Skeletal muscle cell (primary cell): ENCODE measurements around the gene TNFRSF13B.
"Not testable (repeated sequence)": the region's sequence is repeated elsewhere in the genome, so short reads cannot be mapped to it uniquely, and the experiment has no call there.

ENCODE experiments used
- DNase-seq: peaks from one replicate; pipeline ENCODE4 v3.0.0-alpha.2; 2010; ENCODE audit warnings: low read depth
- H3K4me3 ChIP-seq: 2 replicates; pipeline ENCODE4 v1.5.1; 2011; ENCODE audit warnings: low read depth, mild to moderate bottlenecking, control low read depth, low read length, moderate library complexity

The TNFRSF13B gene

DNA sequence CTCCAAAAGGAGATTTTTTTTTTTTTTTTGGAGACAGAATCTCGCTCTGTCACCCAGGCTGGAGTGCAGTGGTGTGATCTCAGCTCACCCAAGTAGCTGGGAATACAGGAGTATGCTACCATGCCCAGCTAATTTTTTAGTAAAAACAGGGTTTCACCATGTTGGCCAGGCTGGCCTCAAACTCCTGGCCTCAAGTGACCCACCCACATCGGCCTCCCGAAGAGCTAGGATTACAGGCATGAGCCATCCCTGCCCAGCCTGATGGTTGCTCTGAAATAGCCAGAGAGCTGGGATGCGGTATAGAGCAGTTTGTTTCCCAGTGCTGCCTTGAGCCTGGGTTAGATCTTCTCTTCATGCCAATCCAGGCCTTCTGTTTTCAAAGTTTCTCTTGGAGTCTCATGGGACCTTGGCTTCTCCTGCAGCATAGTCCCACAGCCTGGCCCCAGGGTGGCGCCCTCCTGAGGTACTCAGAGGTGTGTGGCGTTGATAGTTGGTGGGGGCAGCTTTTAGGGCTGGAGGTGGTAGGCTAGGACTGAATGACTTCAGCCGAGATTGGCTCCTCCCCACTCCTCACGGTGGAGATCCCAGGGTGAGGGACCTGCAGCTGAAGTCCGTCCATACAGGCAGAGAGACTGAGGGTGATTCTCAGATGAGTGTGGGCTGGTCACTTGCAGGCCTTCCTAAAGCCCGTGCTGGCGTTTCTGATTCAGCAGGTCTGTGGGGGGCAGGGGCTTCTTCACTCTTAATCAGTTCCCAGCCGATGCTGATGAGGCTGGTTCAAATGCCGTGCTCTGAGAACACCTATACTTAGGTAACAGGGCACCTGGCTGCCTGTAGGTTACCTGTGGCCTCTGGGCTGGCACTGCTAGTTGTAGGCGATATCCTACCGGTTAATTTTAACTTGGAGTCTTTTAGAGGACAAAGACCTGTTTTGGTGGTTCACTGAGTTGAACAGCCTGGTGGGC lies 52.0 kb downstream of the TNFRSF13B start:
- H3K4me3 ChIP-seq = no peak overlapping the region
- no peak for DNase-seq

DNA sequence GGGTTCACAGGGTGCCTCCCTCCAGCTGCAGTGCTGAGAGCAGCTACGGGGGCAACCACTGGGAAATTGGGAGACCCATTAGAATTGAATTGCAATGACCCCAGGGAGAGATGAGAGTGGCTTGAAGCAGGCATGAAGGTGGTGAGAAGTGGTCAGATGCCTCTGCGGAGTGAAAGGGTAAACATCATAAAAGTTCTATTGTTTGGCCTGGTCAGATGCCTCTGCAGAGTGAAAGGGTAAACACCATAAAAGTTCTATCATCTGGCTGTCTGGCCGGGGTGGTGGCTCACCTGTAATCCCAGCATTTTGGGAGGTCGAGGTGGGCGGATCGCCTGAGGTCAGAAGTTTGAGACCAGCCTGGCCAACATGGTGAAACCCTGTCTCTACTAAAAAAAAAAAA lies 53.5 kb downstream of the TNFRSF13B start:
- DNase-seq = no peak
- no peak overlapping the region for H3K4me3 ChIP-seq

DNA sequence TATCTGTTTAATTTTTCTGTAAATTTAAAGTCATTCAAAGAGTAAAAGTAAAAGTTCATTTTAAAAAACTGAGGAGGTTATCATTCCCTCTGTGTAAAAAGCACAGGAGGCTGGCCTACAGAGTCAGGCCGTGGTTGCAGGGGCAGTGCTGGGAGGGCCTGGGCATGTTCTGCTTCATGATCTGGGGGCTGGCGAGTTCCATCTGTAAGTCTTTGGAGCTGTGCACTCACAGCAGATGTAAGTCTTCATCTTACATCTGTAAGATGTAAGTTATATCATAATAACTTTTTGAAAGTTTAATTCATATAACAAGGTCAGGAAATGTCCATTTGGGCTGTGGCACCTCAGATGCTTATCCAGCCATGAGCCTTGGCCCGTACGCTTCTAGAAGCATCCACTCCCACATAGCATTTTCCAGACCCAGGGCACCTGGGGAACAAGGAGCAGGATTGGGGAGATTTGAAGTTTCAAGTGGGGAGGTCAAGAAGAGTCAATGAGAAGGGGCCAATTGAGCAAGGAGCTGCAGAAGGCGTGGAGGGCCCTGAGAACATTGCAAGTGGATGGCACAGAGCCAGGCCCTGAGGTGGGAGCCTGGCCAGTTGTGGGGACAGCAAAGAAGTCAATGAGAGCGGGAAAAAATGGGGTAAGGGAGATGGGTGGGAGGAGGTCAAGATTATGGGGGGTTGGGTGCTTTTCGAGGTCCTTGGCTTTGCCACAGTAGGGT lies 54.1 kb downstream of the TNFRSF13B start:
- DNase-seq = no peak
- H3K4me3 ChIP-seq = no peak overlapping the region

DNA sequence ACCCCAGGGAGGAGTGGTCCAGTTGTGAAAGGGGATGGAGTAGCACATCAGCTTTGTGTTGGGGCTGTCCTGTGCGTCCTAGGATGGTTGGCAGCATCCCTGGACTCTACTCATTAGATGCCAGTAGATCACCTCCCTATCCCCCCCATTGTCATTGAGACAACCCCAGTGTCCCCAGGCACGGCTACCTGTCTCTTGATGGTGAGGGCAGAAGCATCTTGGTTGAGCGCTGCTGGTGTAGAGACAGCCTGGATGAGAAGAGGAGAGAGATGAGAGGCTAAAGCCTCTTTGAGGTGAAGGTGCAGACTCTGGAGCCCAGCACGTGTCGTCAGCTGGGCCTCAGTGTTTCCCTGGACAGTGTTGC lies 55.4 kb downstream of the TNFRSF13B start:
- no peak overlapping the region for H3K4me3 ChIP-seq
- no peak for DNase-seq

DNA sequence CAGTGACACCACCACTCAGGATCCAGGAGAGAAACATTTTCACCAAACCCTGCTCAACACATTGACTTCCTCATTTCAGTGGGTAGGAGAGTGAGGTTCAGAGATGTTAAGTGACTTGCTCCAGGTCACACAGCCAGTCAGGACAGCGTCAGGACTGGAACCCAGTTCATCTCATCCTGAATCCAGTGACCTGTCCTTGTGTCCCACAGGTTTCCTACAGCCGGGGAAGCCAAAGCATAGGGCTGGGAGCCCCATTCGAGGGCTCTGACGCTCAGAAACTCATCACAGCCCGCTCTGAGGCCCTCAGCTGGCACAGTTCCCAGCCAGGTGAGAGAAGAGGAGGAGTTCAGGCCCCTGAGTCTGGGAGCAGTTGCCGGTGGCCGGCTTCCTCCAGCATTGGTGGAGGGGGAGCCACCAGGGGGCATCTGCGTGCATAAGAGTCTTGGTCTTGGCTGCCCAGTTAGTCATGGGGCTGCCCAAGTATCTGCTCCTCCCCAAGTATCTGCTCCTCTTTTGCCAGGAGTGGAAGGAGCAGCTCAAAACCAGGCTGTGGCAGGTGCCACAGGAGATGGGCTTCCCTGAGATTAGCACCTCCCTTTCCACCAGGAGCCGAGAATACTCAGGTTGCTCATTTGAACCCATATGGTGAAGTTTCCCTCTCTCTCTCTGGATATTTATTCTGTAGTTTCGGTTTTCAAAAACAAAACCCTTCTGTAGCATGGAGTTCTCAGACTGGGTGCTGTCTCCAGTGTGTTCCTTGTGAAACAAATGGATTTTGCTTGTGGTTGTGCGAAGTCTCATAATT lies 56.0 kb downstream of the TNFRSF13B start:
- no peak overlapping the region for H3K4me3 ChIP-seq
- no peak for DNase-seq

DNA sequence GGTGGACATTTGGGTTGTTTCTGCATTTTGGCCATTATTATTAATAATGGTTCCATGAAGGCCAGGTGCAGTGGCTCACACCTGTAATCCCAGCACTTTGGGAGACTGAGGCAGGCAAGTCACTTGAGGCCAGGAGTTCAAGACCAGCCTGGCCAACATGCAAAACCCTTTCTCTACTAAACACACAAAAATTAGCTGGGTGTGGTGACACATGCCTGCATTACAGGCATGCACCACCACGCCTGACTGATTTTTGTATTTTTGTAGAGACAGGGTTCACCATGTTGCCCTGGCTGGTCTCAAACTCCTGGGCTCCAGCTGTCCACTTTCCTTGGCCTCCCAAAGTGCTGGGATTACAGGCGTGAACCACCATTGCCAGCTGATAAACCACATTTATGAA lies 58.5 kb downstream of the TNFRSF13B start:
- H3K4me3 ChIP-seq = no peak overlapping the region

DNA sequence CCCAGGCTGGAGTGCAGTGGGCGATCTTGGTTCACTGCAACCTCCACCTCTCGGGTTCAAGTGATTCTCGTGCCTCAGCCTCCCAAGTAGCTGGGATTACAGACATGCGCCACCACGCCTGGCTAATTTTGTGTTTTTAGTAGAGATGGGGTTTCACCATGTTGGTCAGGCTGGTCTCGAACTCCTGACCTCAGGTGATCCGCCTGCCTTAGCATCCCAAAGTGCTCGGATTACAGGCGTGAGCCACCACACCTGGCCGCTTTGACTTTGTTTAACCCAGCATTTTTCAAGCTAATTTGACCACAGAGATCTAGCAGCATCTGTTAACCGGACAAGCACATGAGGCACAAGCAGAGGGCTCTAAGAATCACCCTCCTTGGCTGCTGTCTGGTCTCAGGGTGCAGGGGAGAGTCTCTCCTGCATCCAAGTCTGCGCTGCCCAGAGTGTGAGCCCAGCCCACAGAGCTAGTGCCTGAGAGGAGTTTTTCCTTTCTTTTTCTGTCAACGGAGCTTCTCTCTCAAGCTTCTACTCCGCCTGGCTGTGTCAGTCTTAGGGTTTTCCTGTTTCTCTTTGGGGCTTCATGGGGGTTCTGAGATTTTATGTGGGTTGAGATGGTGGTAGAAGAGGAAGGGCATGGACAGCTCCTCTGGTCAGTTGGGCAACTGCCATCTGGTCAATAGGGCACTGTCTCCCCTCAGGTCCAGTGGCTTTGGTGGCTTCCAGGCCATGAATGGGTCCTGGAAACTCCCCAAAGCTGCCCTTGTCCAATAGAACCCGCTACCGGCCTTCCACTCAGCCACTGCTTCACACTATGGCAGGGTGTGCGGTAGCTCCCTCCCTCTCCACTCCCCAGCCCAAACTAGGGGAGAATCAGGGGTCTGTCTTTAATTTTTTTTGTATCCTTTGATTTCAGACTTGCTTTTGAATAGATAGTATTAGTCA lies 59.6 kb downstream of the TNFRSF13B start:
- DNase-seq = no peak
- no peak overlapping the region for H3K4me3 ChIP-seq

More for the DNA sequence above, 58.5 kb downstream of the TNFRSF13B start:
- no peak for DNase-seq

DNA sequence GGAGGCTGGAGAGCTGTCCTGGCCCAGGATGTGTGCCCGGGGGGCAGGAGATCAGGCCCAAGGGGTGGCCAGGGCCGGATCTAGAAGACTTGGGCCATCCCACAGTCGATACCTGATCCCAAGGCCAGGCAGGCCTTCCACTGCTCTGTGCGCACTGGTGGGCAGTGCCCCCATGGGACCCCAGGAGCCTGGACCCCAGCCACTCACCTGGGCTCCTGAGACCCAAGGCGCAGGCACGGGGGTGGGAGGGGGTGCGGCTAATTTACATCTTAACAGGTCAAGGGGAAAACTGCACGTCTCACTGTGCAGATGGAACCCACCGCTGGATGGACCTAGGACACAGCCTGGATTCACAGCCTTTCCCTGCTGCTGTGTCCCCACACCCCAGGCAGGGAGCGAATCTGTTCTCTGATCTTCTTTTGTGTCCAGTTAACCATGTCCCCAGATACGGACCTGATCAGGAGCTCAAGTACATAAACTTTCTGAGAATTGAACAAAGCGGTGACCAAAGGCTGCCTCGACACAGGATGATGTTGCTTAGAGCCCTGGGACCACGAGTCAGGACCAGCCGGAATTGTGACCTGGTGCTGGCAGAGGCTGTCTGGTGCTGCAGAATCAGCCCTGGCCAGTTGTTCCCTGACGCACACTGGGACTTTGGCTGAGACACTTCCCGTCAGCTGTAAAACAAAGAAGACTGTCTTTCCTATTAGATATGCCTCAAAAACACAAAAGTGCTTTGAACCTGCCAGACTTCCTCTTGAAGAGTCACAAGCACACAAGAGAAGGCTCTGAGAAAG lies 60.6 kb downstream of the TNFRSF13B start:
- no peak for DNase-seq
- H3K4me3 ChIP-seq = no peak overlapping the region

DNA sequence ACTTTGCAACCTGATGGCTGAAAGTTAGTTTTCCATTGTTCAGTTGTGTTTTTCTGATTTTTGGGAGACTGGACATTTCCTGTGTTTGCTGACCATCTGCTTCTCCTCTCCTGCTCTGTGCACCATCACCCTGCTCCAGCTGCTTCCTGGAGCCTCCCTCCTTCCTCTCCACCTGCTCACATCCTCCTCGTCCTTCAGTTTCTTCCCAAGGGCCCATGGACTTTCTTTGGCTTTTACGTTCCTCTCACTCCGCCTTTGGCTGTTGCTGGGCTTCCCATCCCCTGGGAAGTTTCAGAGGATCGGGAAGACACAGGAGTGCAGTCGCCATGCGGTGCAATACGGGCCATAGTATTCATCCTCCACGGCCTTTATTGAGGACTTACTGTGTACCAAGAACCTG lies 61.6 kb downstream of the TNFRSF13B start:
- no peak for DNase-seq
- no peak overlapping the region for H3K4me3 ChIP-seq

DNA sequence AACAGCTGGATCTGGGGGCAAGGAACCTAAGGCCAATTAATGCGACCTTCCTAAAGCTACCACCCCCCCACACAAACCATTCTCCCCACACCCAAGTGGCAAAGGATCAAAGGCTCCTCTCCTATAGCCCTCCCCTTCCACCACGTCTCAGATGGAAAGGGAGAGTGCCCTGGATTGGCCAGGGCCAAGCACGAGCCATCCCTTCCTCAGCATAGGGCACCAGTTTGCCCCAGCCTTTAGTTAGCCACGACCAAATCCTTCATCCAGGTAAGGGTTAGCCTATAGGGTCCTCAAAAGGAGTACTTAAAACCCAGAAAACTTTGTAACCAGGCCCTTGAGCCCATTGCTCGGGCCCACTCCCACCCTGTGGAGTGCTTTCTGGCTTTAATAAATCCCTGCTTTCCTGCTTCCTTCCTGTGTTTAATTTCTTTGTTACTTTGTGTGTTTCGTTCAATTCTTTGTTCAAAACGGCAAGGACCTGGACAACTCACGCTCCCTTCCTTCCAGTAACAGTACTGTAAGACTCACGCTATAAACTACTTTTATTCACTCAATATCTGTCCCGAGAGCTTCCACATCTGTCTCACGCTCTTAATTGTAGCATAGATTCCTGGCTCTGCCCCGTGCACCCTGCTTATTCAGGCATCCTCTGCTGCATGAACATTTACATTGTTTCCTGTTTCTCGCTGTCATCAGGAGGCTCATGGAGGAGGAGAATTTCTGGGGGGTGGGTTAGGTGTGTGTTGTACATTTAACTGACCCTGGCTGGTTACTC lies 62.3 kb downstream of the TNFRSF13B start:
- H3K4me3 ChIP-seq = no peak overlapping the region
- no peak for DNase-seq

DNA sequence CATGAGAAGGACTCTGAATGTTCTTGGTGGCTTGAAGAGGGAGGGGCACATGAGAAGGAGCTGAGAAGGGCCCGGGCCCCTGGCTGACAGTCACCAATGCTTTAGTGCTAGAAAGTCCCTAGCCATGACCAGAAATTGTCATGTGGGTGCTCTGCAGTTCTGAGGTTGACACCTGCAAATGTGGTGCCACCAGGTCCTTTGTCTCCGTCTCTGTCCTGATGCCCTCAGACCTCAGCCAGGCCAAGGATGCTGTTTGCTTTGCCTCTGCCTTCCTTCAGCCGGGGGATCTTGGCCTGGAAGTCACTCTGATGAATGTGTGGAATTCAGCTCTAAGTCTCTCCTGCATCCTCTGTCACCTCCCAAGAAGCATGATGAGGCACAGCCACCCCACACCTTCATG lies 63.6 kb downstream of the TNFRSF13B start:
- no peak overlapping the region for H3K4me3 ChIP-seq
- DNase-seq = no peak

DNA sequence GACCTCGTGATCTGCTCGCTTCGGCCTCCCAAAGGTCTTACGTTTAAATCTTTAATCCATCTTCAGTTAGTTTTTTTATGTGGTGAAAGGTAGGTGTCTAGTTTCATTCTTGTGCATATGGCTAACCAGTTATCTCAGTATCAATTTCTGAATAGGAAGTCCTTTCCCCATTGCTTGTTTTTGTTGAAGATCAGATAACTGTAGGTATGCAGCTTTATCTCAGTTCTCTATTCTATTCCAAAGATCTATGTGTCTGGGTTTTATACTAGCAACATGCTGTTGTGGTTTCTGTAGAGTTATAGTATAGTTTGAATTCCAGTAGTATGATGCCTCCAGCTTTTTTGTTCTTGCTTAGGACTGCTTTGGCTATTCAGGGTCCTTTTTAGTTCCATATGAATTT lies 65.2 kb downstream of the TNFRSF13B start:
- DNase-seq = no peak
- no peak overlapping the region for H3K4me3 ChIP-seq

DNA sequence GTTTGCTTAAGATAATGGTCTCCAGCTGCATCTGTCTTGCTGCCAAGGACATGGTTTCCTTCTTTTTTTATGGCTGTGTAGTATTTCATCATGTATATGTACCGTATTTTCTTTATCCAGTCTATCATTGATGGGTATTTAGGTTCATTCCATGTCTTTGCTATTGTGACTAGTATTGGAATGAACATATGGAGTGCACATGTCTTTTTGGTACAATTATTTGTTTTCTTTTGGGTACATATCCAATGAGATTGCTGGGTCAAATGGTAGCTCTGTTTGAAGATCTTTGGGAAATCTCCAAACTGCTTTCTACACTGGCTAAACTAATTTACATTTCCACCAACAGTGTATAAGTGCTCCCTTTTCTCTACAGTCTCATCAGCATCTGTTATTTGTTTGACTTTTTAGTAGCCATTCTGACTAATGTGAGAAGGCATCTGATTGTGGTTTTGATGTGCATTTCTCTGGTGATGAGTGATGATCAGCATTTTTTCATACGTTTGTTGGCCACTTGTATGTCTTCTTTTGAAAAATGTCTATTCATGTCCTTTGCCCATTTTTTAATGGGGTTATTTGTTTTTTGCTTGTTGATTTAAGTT lies 66.2 kb downstream of the TNFRSF13B start:
- peak; percentile 60 for DNase-seq
- no peak overlapping the region for H3K4me3 ChIP-seq

DNA sequence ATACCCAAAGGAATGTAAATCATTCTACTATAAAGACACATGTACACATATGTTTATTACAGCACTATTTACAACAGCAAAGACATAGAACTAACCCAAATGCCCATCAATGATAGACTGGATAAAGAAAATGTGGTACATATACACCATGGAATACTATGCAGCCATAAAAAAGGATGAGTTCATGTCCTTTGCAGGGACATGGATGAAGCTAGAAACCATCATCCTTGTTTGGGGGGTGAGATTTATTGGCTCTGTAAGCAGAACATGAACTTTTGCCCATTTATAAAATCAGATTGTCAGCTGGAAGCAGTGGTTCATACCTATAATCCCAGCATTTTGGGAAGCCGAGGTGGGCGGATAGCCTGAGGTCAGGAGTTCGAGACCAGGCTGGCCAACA lies 68.8 kb downstream of the TNFRSF13B start:
- DNase-seq, H3K4me3 ChIP-seq: not testable (repeated sequence)

DNA sequence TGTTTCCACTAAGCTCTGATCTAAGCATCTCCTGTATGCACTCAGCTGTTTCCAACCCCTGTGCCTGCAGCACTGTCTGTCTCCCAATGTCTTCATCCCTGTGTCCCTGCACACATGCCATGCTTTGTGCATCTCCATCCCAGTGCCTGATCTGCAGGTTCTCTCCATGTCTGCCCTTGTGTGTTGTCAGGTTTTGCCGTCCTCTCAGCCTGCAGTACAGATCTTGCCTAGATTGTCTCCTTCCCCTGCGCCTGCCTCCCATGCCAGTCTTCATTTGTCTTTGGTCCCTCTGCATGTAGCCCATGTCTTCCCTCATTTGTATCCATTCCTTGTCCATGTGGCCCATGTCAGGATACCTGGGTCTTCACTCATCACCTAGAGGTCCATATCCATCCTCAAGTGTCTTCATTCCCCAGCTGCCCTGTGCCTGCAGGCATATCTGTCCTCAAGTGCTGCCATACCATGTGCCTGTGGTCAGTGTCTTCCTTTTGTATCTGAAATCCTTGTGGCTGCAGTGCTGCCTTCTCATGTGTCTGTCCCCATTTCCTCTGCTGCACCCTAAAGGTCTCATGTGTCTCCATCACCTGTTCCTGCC lies 71.5 kb downstream of the TNFRSF13B start:
- no peak overlapping the region for H3K4me3 ChIP-seq
- DNase-seq = no peak

DNA sequence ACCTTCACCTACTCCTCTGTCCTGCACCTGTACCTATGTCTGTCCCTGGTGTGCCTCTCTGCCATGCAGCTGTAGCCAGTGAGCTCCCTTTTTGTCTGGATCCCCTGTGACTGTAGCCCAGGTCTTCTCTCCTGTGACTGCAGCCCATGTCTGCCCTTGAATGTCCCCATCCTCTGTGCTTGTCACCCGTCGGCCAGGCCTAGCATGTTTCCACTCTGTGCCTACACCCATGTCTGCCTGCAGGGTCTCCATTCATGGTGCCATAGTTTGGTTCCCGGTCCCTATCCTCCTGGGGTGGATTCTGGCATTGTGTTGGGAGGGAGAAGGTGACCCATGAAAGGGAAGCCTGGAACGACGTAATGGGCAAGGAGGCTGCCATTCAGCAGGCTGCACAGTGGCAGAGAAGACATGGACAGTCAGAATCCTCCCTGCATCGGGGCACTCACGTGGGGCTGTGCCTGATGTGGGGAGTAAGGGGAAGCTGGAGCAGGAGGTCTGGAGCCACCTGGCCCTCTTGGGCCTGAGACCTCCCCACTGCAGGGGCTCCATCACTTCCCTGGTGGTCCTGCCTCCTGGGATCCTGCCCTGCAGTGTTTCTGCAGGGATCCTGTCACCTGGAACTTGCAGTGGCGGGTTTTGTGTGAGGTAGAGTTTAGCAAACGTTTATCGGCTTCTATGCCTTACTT lies 74.6 kb downstream of the TNFRSF13B start:
- not testable (repeated sequence) for H3K4me3 ChIP-seq, DNase-seq
